HG02981 (cell line): ENCODE results near the gene GFOD1.

Experiments
- ATAC-seq: cut with Tn5 transposase; IDR thresholded peaks from one replicate; pipeline ENCODE4 v1.9.1; 2021; ENCODE audit warnings: mild to moderate bottlenecking, moderate library complexity; ENCODE audit not compliant: unreplicated experiment

Gene GFOD1

GRCh38 chr6:13383328-13384163, 103.9 kb downstream of the GFOD1 start:
- peak; percentile 88 for ATAC-seq

GRCh38 chr6:13380761-13381160, 106.6 kb downstream of the GFOD1 start:
- no peak for ATAC-seq

GRCh38 chr6:13378669-13379590, 108.5 kb downstream of the GFOD1 start:
- no peak for ATAC-seq

- no peak for ATAC-seq
Measured at GRCh38 chr6:13377054-13377758, 110.2 kb downstream of the GFOD1 start.

- ATAC-seq = no peak
Measured at GRCh38 chr6:13375360-13375878, 112.0 kb downstream of the GFOD1 start.

GRCh38 chr6:13373919-13374318, 113.5 kb downstream of the GFOD1 start:
- ATAC-seq = no peak

GRCh38 chr6:13373488-13373886, 113.9 kb downstream of the GFOD1 start:
- ATAC-seq = no peak

- no peak for ATAC-seq
Measured at GRCh38 chr6:13372688-13373487, 114.5 kb downstream of the GFOD1 start.

GRCh38 chr6:13372076-13372475, 115.3 kb downstream of the GFOD1 start:
- no peak for ATAC-seq

- no peak for ATAC-seq
Measured at GRCh38 chr6:13371421-13372072, 115.9 kb downstream of the GFOD1 start.

GRCh38 chr6:13370623-13371022, 116.8 kb downstream of the GFOD1 start:
- no peak for ATAC-seq

- ATAC-seq = no peak
Measured at GRCh38 chr6:13369591-13369990, 117.8 kb downstream of the GFOD1 start.

- ATAC-seq = no peak
Measured at GRCh38 chr6:13368731-13369115, 118.7 kb downstream of the GFOD1 start.

GRCh38 chr6:13368079-13368730, 119.2 kb downstream of the GFOD1 start:
- ATAC-seq = no peak

- no peak for ATAC-seq
Measured at GRCh38 chr6:13367396-13367795, 120.0 kb downstream of the GFOD1 start.

GRCh38 chr6:13365320-13365719, 122.1 kb downstream of the GFOD1 start:
- ATAC-seq = no peak

- ATAC-seq = no peak
Measured at GRCh38 chr6:13364842-13365241, 122.6 kb downstream of the GFOD1 start.

- no peak for ATAC-seq
Measured at GRCh38 chr6:13362412-13362811, 125.0 kb downstream of the GFOD1 start.
